K562 (cell line): ENCODE data around the gene IRF2BP1. TPM values are rescaled to one million over a fixed set of nuclear protein-coding genes. Genes with fewer than 3 reads are reported as not detected.
A peak's percentile ranks its signal among the peaks of the same experiment; 100 is the strongest.

Experiments
- ADNP ChIP-seq: fragments of 200-800 bp; sonication (Bioruptor generic); IDR thresholded peaks from 2 replicates; pipeline ENCODE4 v1.6.1; 2016; ENCODE audit warnings: missing genetic modification characterization, missing compliant biosample characterization
- BACH1 ChIP-seq: fragments of 200-800 bp; sonication (Bioruptor generic); IDR thresholded peaks from 2 replicates; pipeline ENCODE4 v1.6.1; 2016; ENCODE audit warnings: missing genetic modification characterization, missing compliant biosample characterization
- CBFA2T3 ChIP-seq: fragments of 450-650 bp; IDR thresholded peaks from 2 replicates; pipeline ENCODE4 v1.6.1; 2017
- CBX1 ChIP-seq: sonication (generic); IDR thresholded peaks from 2 replicates; pipeline ENCODE4 v1.6.1; 2016; ENCODE audit warnings: antibody characterized with exemption, low read depth, mild to moderate bottlenecking
- CBX3 ChIP-seq, 2 experiments: IDR thresholded peaks; 1 replicate in 1 of 2; 2 replicates in 1 of 2; pipeline ENCODE4 v1.6.1; 2012; ENCODE audit warnings: inconsistent platforms in 2 of 2, low read length in 2 of 2, borderline replicate concordance in 1 of 2, control low read depth in 1 of 2
- CBX5 ChIP-seq: IDR thresholded peaks from 2 replicates; pipeline ENCODE4 v1.6.1; 2014; ENCODE audit warnings: low read depth, borderline replicate concordance
- CEBPG ChIP-seq, 3 experiments: fragments of 200-800 bp in 1 of 3; sonication (Bioruptor generic) in 1 of 3; sonication (generic) in 1 of 3; formaldehyde crosslinking in 1 of 3; IDR thresholded peaks in 2 of 3; conservative IDR thresholded peaks in 1 of 3; 2 replicates each; pipeline versions ENCODE4 v1.6.1 to v1.8.0; 2016 to 2022; ENCODE audit warnings: missing compliant biosample characterization in 2 of 3, missing genetic modification characterization in 2 of 3, mild to moderate bottlenecking in 1 of 3, missing genetic modification reagents in 1 of 3
- E2F3 ChIP-seq: fragments of 250-450 bp; sonication (Bioruptor Pico); IDR thresholded peaks from 2 replicates; pipeline ENCODE4 v1.4.0; 2020; ENCODE audit warnings: mild to moderate bottlenecking
- KDM1A ChIP-seq, 2 experiments: fragments of 450-650 bp; IDR thresholded peaks; 2 replicates each; pipeline ENCODE4 v1.6.1; 2016; ENCODE audit warnings: mild to moderate bottlenecking in 2 of 2
- KDM2B ChIP-seq: fragments of 250-450 bp; sonication (Bioruptor Pico); IDR thresholded peaks from 2 replicates; pipeline ENCODE4 v1.8.0; 2021; ENCODE audit warnings: mild to moderate bottlenecking, moderate library complexity
- KLF6 ChIP-seq: fragments of 250-450 bp; sonication (Bioruptor Pico); IDR thresholded peaks from 2 replicates; pipeline ENCODE4 v1.4.0; 2020; ENCODE audit warnings: mild to moderate bottlenecking, moderate library complexity, borderline replicate concordance
- NBN ChIP-seq: fragments of 450-650 bp; IDR thresholded peaks from 2 replicates; pipeline ENCODE4 v1.6.1; 2016; ENCODE audit warnings: low read depth, mild to moderate bottlenecking
- NR2C1 ChIP-seq, 2 experiments: fragments of 450-650 bp; IDR thresholded peaks; 2 replicates each; pipeline ENCODE4 v1.6.1; 2017; ENCODE audit warnings: mild to moderate bottlenecking in 2 of 2, antibody characterized with exemption in 1 of 2, inconsistent platforms in 1 of 2, missing compliant biosample characterization in 1 of 2, missing genetic modification characterization in 1 of 2
- POLR3G ChIP-seq: IDR thresholded peaks from 2 replicates; pipeline ENCODE4 v1.6.1; 2011; ENCODE audit not compliant: insufficient read length, insufficient replicate concordance; ENCODE audit errors: extremely low read depth
- PYGO2 ChIP-seq: fragments of 450-650 bp; IDR thresholded peaks from 2 replicates; pipeline ENCODE4 v1.6.1; 2016; ENCODE audit warnings: mild to moderate bottlenecking, missing genetic modification characterization, moderate library complexity, missing compliant biosample characterization
- RBBP5 ChIP-seq: fragments of 200-600 bp; sonication (generic); IDR thresholded peaks from 2 replicates; pipeline ENCODE4 v1.6.1; 2012; ENCODE audit warnings: borderline replicate concordance, mild to moderate bottlenecking, low read length, control low read depth, inconsistent platforms; ENCODE audit not compliant: insufficient read depth, poor library complexity, severe bottlenecking
- RBM25 ChIP-seq: fragments of 200-400 bp; formaldehyde crosslinking; IDR thresholded peaks from 2 replicates; pipeline ENCODE4 v1.6.1; 2018; ENCODE audit warnings: low read length, low read depth, moderate library complexity; ENCODE audit not compliant: severe bottlenecking
- RUNX1 ChIP-seq: sonication (generic); IDR thresholded peaks from 2 replicates; pipeline ENCODE4 v1.6.1; 2016; ENCODE audit warnings: antibody characterized with exemption, low read depth
- SMARCC2 ChIP-seq: fragments of 450-650 bp; IDR thresholded peaks from 2 replicates; pipeline ENCODE4 v1.6.1; 2017; ENCODE audit warnings: antibody characterized with exemption, moderate library complexity, mild to moderate bottlenecking, low read depth
- SP1 ChIP-seq: sonication (generic); formaldehyde crosslinking; IDR thresholded peaks from 2 replicates; pipeline ENCODE4 v1.8.1; 2022; ENCODE audit warnings: mild to moderate bottlenecking, missing genetic modification reagents
- ZKSCAN1 ChIP-seq: fragments of 150-350 bp; IDR thresholded peaks from 2 replicates; pipeline ENCODE4 v1.6.1; 2016; ENCODE audit warnings: low read depth, low read length
- ZNF197 ChIP-seq: fragments of 200-800 bp; sonication (Bioruptor generic); IDR thresholded peaks from 2 replicates; pipeline ENCODE4 v1.6.1; 2016; ENCODE audit warnings: low read depth, missing genetic modification characterization, missing compliant biosample characterization
- ZNF589 ChIP-seq: fragments of 200-800 bp; sonication (Bioruptor generic); IDR thresholded peaks from 2 replicates; pipeline ENCODE4 v1.6.1; 2016; ENCODE audit warnings: low read depth, missing genetic modification characterization, missing compliant biosample characterization
- polyA plus RNA-seq, 8 experiments: library from polyadenylated mRNA; depleted of rRNA in 4 of 8; stranded (reverse) in 5 of 8; unstranded in 3 of 8; fragments of >200 nt; fragmentation: Nextera tagmentation in 2 of 8; fragmentation: Illumina TruSeq in 1 of 8; extraction: Ambion mirVana in 2 of 8; extraction: Trizol in 1 of 8; gene quantifications; 2 replicates each; pipeline versions ENCODE4 v1.2.1 to v1.2.3, GENCODE V29; 2011 to 2014; ENCODE audit warnings: inconsistent platforms in 1 of 8, missing spikeins in 1 of 8
- total RNA-seq, 7 experiments: library from RNA; depleted of rRNA in 6 of 7; stranded (reverse); fragments of >200 nt in 6 of 7; fragmentation: Illumina TruSeq in 2 of 7; extraction: Trizol in 2 of 7; gene quantifications; 2 replicates each; pipeline versions ENCODE4 v1.2.1 to v1.2.3, GENCODE V29; 2011 to 2021; ENCODE audit warnings: low replicate concordance in 1 of 7
- TF ChIP-seq, protein P1 (sequence below): fragments of 150-350 bp; conservative IDR thresholded peaks from 2 replicates; pipeline ENCODE4 v1.6.1; 2014; ENCODE audit warnings: low read length
- TF ChIP-seq, protein P2 (sequence below): IDR thresholded peaks from 2 replicates; pipeline ENCODE4 v1.6.1; 2016; ENCODE audit warnings: missing genetic modification characterization, missing compliant biosample characterization

Gene IRF2BP1
- total and polyA plus RNA-seq, 9 of the 15 experiments (the other 6 are each of a cell fraction or from before 2014, with no cell fraction given) = 0.61 to 35.9 (median 3.5) TPM

DNA sequence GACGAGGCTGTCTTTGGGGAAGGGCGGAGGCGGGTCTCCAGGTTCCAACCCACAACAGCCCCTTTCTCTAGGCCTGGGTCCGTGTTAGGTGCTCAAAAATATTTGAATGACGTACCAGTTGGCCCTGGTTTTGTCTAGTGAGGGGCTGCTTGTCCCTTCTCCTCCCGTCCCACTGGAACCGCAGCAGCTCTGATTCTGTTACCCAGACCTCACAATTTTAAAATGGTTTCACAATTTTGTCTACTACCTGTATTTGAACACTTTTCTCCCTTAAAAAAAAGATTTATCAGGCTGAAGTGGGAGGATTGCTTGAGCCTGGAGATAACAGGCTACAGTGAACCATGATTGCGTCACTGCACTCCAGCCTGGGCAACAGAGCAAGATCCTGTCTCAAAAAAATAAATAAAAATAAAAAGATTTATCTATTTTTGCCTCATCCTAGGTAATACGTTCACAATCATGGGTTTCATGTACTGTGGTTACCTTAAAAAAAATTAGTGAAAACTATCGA, 1.3 kb upstream of the IRF2BP1 start (continued):
- TF ChIP-seq, protein P1, sequence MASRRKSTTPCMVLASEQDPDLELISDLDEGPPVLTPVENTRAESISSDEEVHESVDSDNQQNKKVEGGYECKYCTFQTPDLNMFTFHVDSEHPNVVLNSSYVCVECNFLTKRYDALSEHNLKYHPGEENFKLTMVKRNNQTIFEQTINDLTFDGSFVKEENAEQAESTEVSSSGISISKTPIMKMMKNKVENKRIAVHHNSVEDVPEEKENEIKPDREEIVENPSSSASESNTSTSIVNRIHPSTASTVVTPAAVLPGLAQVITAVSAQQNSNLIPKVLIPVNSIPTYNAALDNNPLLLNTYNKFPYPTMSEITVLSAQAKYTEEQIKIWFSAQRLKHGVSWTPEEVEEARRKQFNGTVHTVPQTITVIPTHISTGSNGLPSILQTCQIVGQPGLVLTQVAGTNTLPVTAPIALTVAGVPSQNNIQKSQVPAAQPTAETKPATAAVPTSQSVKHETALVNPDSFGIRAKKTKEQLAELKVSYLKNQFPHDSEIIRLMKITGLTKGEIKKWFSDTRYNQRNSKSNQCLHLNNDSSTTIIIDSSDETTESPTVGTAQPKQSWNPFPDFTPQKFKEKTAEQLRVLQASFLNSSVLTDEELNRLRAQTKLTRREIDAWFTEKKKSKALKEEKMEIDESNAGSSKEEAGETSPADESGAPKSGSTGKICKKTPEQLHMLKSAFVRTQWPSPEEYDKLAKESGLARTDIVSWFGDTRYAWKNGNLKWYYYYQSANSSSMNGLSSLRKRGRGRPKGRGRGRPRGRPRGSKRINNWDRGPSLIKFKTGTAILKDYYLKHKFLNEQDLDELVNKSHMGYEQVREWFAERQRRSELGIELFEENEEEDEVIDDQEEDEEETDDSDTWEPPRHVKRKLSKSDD = 0 out of 2 replicates have a peak, but pooled peaks have one; percentile 1
- TF ChIP-seq CBX3 (IDR thresholded peaks at IDR 0.05; ENCODE audit: borderline replicate concordance in 1 of 2, low read length in 2 of 2) (peak in 1 of 2 experiments; percentile 64; a peak in 1 of 3 replicates), CBFA2T3 (peak; percentile 73), KLF6 (no peak), ZNF197 (CRISPR knock-in tag) (0 out of 2 replicates have a peak, but pooled peaks have one; percentile 32), NBN (peak; percentile 60; the same call in 1 of the 2 replicates), E2F3 (0 out of 2 replicates have a peak, but pooled peaks have one; percentile 60), RBBP5 (peak; percentile 33), KDM1A (IDR thresholded peaks at IDR 0.05) (peak; percentile 88 to 91), RBM25 (peak; percentile 96), NR2C1 (IDR thresholded peaks at IDR 0.05) (no peak), NR2C1 (tag; IDR thresholded peaks at IDR 0.05) (peak; percentile 57; the same call in 1 of the 2 replicates), CBX1 (0 out of 2 replicates have a peak, but pooled peaks have one; percentile 36), ADNP (tag) (peak; percentile 77; the same call in 1 of the 2 replicates), KDM2B (CRISPR knock-in tag) (no peak), ZKSCAN1 (no peak), CBX5 (0 out of 2 replicates have a peak, but pooled peaks have one; percentile 54), POLR3G (no peak), PYGO2 (peak; percentile 0; the same call in 1 of the 2 replicates), SMARCC2 (peak; percentile 61; the same call in 1 of the 2 replicates), CEBPG (CRISPR knock-in tag; IDR thresholded peaks at IDR 0.05) (peak; percentile 87), CEBPG (tag; conservative IDR thresholded peaks at IDR 0.05 in 1 of 2, IDR thresholded peaks at IDR 0.05 in 1 of 2) (peak; percentile 94 to 98), SP1 (CRISPR knock-in tag) (peak; percentile 37; the same call in 1 of the 2 replicates), BACH1 (tag) (peak; percentile 48; the same call in 1 of the 2 replicates), RUNX1 (no peak), ZNF589 (CRISPR knock-in tag) (peak; percentile 86)
- TF ChIP-seq, protein P2, sequence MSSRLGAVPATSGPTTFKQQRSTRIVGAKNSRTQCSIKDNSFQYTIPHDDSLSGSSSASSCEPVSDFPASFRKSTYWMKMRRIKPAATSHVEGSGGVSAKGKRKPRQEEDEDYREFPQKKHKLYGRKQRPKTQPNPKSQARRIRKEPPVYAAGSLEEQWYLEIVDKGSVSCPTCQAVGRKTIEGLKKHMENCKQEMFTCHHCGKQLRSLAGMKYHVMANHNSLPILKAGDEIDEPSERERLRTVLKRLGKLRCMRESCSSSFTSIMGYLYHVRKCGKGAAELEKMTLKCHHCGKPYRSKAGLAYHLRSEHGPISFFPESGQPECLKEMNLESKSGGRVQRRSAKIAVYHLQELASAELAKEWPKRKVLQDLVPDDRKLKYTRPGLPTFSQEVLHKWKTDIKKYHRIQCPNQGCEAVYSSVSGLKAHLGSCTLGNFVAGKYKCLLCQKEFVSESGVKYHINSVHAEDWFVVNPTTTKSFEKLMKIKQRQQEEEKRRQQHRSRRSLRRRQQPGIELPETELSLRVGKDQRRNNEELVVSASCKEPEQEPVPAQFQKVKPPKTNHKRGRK (tag) = no peak
